Diencephalon (tissue), 1 donor: Measurements from ENCODE around the gene TIMP1. TPM values are rescaled to one million over a fixed set of nuclear protein-coding genes. Genes with fewer than 3 reads are reported as not detected.

Experiments used
- small RNA-seq: library from RNA; depleted of rRNA; stranded (forward); fragments of <200 nt; gene quantifications from one replicate; pipeline ENCODE3, GENCODE V24; 2014
- total RNA-seq: library from RNA; depleted of rRNA; stranded (reverse); fragments of >200 nt; gene quantifications from one replicate; pipeline ENCODE4 v1.2.3, GENCODE V29; 2014

Gene TIMP1
- total RNA-seq = 6.0 TPM

DNA sequence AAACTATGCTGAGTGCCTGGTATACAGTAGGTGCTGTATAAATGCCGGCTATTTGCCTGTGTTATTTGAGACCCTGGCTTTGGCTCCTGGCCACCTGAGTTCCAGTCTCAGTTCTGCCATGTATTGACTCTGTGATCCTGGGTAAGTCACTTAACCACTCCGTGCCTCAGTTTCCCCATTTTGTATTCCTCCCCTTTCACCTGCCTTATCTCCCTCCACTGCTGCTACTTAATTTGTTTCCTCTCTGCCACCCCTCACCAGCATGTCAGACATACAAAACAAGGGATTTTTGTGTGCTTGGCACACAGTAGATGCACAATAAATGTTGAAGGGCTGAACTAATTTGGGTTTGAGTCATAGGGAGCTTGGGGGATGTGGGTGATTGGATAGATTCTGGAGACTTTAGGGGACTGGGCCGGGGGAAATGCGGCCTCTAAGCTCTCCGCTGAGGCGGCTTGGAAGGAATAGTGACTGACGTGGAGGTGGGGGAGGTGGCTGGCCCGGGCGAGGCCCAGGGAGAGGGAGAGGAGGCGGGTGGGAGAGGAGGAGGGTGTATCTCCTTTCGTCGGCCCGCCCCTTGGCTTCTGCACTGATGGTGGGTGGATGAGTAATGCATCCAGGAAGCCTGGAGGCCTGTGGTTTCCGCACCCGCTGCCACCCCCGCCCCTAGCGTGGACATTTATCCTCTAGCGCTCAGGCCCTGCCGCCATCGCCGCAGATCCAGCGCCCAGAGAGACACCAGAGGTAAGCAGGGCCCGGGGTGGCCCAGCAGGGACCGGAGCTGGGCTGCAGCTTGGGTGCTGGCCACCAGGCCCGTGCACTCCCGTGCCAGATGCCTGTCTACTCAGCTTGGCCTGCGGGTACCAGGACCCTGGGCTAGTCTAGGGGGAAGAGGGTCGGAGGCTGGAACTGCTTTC, at the start of gene TIMP1:
TIMP1 (plus strand) TSS at position 706 of the 917 bp plus-strand sequence. CDS start 980 bp downstream, outside the sequence.

DNA sequence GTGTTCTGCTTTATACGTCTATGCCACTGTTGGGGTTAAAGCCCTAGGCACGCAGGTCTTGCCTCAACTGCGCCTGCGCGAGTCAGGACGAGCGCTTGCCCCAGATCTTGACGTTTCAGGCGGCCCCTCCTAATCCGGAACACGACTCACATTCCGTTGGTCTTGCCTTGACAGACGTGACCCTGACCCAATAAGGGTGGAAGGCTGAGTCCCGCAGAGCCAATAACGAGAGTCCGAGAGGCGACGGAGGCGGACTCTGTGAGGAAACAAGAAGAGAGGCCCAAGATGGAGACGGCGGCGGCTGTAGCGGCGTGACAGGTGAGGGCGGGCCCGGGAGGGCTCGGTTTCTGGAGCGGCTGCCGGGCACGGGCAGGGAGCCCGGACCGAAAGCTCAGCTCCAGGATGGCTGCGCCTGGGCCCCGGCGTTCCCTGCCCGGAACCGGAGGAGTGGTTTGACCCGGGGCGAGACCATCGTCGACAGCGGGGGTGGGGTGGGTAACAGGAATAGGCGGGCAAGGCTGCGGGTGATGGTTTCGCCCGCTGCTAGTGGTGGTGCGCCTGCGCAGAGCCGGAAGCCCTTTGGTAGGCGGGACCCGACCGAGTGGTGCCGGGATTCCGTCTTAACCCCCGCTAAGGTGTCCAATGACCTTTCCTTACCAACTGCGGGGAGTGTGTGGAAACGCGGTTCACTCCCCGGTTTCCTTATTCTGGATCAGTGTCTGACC, 21.1 kb upstream of the TIMP1 start, which contains the start of gene ARAF:
ARAF (plus strand) TSS at position 272 of the 725 bp plus-strand sequence. CDS start 1,763 bp downstream, outside the sequence.

DNA sequence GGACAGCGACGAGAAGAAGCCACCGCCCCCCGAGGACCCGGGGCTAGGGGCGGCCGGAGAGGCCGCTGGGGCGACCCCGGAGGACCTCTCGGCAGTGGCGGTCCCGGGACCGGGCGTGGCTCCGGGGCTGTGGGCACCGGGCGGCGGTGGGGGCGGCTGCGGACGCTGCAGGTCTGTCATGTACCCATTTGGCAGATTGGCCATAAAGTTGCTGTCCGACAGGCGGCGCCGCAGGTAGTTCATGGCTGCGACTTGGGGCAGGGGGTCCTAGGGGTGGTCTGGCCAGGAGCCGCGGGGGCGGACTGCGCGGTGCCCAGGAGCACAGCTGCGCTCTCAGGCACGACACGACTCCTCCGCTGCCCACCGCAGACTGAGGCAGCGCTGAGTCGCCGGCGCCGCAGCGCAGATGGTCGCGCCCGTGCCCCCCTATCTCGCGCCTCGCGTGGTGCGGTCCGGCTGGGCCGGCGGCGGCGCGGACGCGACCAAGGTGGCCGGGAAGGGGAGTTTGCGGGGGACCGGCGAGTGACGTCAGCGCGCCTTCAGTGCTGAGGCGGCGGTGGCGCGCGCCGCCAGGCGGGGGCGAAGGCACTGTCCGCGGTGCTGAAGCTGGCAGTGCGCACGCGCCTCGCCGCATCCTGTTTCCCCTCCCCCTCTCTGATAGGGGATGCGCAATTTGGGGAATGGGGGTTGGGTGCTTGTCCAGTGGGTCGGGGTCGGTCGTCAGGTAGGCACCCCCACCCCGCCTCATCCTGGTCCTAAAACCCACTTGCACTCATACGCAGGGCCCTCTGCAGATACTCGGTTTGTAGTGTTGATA, 37.5 kb downstream of the TIMP1 start, which contains the start of gene SYN1:
SYN1 (minus strand) TSS at position 372 of the 817 bp plus-strand sequence; CDS start at position 243, 129 bp downstream.

DNA sequence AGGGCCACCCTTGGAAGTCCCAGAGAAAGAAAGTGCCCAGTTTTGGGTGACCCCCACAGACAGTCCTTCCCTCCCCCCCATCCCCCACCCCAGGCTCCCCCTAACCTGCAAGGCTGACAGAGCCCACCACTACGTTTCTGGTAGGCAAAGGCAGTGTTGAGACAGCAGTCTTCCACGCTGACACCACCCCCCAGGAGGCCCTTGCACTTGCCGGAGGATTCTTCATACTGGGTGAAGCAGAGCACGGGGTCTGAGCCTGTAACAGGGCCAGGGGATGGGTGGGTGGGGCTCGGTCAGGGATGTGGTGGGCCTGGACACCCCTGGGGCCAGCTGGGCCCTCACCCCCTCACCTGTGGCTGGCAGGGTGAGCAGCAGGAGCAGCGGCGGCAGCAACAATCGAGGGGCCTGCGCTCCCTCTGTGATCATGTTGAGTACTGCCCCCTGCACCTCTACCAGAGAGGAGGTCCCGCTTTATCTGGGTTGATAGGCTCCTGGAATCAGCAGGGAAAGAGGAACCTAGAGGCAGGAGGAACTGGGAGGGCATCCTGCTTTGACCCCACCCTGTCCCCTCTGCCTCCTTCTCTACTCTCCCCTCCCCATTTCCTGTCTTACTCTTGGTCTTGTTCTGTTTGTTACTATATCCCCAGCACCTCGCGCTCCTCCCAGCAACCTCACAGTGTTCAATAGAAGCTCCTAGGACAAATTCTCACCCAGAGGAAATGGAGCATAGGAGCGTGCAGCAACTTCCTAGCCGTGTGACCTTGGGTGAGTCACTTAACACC, 47.4 kb downstream of the TIMP1 start, which contains the start of gene CFP:
CFP (minus strand) TSS at position 512 of the 782 bp plus-strand sequence; CDS start at position 426, 86 bp downstream.

Small RNA genes lying within 50 kb of the gene (small RNA-seq; reads per million reads assigned to genes)
- gene MIR4769 = not detected

Other genes with a start within 250 kb of the TIMP1 start
- gene ZNF157, start 211.9 kb upstream of the TIMP1 start, total RNA-seq = 5.1 TPM
- gene ZNF41, start 99.2 kb upstream of the TIMP1 start, total RNA-seq = 11.8 TPM
- 9.5 TPM for gene ARAF, start 21.2 kb upstream of the TIMP1 start, total RNA-seq
- 36.7 TPM for gene SYN1, start 37.4 kb downstream of the TIMP1 start, total RNA-seq
- gene CFP, start 47.5 kb downstream of the TIMP1 start, total RNA-seq = 1.4 TPM
- gene ELK1, start 68.1 kb downstream of the TIMP1 start, total RNA-seq = 11.3 TPM
- 42.7 TPM for gene UXT, start 76.7 kb downstream of the TIMP1 start, total RNA-seq